Measurements from ENCODE around the gene SEMA4D. TPM values are rescaled to one million over a fixed set of nuclear protein-coding genes. Genes with fewer than 3 reads are reported as not detected.

Gene SEMA4D
- total and polyA plus RNA-seq, 2 of the 13 experiments (the other 11 are each of a cell fraction or from before 2014, with no cell fraction given), result 0.13 to 0.16 TPM

DNA sequence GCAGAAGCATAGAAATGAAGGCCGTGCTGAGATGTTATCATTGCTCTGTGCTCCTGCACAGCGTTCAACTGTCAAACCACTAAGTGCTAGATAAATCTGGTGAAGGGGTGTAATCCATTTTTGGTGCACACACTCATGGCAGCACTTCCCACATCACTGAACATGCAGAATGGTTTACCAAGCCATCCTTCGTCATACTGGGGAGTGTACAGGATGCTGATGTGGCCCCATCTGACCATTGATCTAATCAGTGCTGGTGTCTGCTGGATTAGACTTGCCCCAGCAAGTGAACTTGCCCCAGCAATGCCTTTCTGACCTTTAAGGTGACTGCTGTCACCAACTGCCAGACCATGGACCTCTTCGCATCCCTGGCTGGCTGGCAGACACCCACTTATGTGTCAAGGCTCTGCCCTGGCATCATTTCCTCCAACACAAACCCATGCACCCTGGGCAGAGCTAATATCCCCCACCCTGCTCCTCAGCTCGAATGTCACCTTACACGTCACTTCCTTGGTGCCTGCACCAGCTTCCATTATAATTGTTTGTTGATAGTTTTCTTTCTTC lies 4.2 kb upstream of the SEMA4D start:
- Histone ChIP-seq H2AFZ (ENCODE audit: low read length) (no peak overlapping the region), H3K9me3 (ENCODE audit: low read length) (no peaks in the 10 kb centered on the region), H3K4me3 (replicated peaks in 1 of 3; ENCODE audit: insufficient read depth in 1 of 3, low read depth in 2 of 3, low read length in 3 of 3) (no peak overlapping the region), H3K4me1 (ENCODE audit: insufficient read depth, low read length) (peaks cover under 1% of the 10 kb centered on the region), H3K9ac (ENCODE audit: insufficient read depth, low read depth, low read length) (no peak overlapping the region), H3K4me2 (ENCODE audit: low read depth, low read length) (no peak overlapping the region), H3K36me3 (replicated peaks in 1 of 2; ENCODE audit: control insufficient read depth in 1 of 2, insufficient read depth in 2 of 2, low read length in 2 of 2) (no peaks in the 10 kb centered on the region), H3K27me3 (ENCODE audit: control insufficient read depth in 1 of 2, insufficient read depth in 2 of 2, low read length in 2 of 2) (peaks cover 4 to 36% of the 10 kb centered on the region in 2 experiments; a peak in 4 of 5 replicates), H3K79me2 (ENCODE audit: insufficient read depth, low read length) (no peaks in the 10 kb centered on the region), H4K20me1 (ENCODE audit: insufficient read depth, low read length) (no peaks in the 10 kb centered on the region), H3K27ac (ENCODE audit: extremely low read length, insufficient read depth, low read length) (no peak overlapping the region)
- ChIA-PET CTCF (ENCODE audit: low intra/inter-chr PET ratio, low total read pairs) (no interaction called here), POLR2A (no interaction called here)
- in situ Hi-C loops (cut with HindIII; ENCODE audit: extremely low pct_ligation_motif_present, low pct_unique_long_range_greater_than_20kb) (no loop called here), intact Hi-C loops (cut with micrococcal nuclease; ENCODE audit: unreplicated experiment) (no loop called here)
- no peak for FAIRE-seq
- 24% methylated on average over 5 of the region's 6 CpGs for WGBS (ENCODE audit: low lambda C conversion rate)
- ATAC-seq, result no peak
- no peak for DNase-seq (ENCODE audit: low spot score)
- BruUV-seq (replicated peaks), result no TSS peak
- TF ChIP-seq MLLT10 (CRISPR knock-in tag; IDR thresholded peaks at IDR 0.05) (no peak), ZBTB20 (CRISPR knock-in tag; IDR thresholded peaks at IDR 0.05; ENCODE audit: borderline replicate concordance, low read depth) (no peak)
- TF ChIP-seq, protein P1, sequence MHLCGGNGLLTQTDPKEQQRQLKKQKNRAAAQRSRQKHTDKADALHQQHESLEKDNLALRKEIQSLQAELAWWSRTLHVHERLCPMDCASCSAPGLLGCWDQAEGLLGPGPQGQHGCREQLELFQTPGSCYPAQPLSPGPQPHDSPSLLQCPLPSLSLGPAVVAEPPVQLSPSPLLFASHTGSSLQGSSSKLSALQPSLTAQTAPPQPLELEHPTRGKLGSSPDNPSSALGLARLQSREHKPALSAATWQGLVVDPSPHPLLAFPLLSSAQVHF (CRISPR knock-in tag; IDR thresholded peaks at IDR 0.05), result no peak

DNA sequence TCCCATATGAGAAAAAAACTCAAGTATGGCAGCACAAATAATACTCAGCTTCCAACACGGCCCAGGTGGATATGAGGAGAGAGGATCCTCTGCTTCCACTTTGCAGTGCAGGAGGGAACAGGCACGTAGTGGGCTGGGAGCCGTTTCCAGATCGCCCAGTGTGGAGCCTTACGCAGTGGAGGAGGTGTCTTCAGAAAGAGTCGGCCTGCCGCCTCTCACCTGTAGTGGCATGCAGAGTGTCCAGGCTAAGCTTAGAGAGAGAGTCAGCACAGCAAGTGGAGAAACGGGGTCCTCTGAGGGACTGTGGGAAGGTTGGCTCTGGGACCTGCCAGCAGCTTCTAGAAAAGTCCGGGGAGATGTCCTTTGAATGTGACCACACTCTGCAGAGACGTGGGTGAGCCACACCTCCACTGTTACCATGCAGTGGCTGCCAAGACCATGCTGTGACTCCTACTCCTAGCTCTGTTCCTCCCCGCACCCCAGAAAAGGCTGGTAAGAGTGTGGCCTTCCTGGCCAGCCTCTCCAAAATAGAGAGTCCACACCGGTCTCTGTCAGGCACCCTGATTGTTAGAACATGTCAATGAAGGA lies 3.5 kb upstream of the SEMA4D start:
- no peaks in the 10 kb centered on the region for H4K20me1 ChIP-seq (ENCODE audit: insufficient read depth, low read length)
- intact Hi-C loops (cut with micrococcal nuclease; ENCODE audit: unreplicated experiment), result no loop called here
- 10% methylated on average over 7 of the region's 12 CpGs for WGBS (ENCODE audit: low lambda C conversion rate)
- DNase-seq (ENCODE audit: low spot score), result no peak
- in situ Hi-C loops (cut with HindIII; ENCODE audit: extremely low pct_ligation_motif_present, low pct_unique_long_range_greater_than_20kb), result no loop called here
- ChIA-PET POLR2A (no interaction called here), CTCF (ENCODE audit: low intra/inter-chr PET ratio, low total read pairs) (no interaction called here)
- no peak for ATAC-seq
- no TSS peak for BruUV-seq (replicated peaks)
- no peak overlapping the region for H3K9ac ChIP-seq (ENCODE audit: insufficient read depth, low read depth, low read length)
- H3K4me2 ChIP-seq (ENCODE audit: low read depth, low read length), result no peak overlapping the region
- H3K79me2 ChIP-seq (ENCODE audit: insufficient read depth, low read length), result no peaks in the 10 kb centered on the region
- TF ChIP-seq TBL1XR1 (IDR thresholded peaks at IDR 0.05; ENCODE audit: borderline replicate concordance, low read length, partially characterized antibody) (no peak), TSC22D2 (CRISPR knock-in tag; IDR thresholded peaks at IDR 0.05; ENCODE audit: borderline replicate concordance) (no peak), HHEX (CRISPR knock-in tag; IDR thresholded peaks at IDR 0.05) (no peak), ZNF292 (CRISPR knock-in tag; IDR thresholded peaks at IDR 0.05; ENCODE audit: borderline replicate concordance, low read depth) (no peak)
- no peaks in the 10 kb centered on the region for H3K9me3 ChIP-seq (ENCODE audit: low read length)
- H3K36me3 ChIP-seq (replicated peaks in 1 of 2; ENCODE audit: control insufficient read depth in 1 of 2, insufficient read depth in 2 of 2, low read length in 2 of 2), result no peaks in the 10 kb centered on the region
- FAIRE-seq, result no peak
- H3K4me3 ChIP-seq (replicated peaks in 1 of 3; ENCODE audit: insufficient read depth in 1 of 3, low read depth in 2 of 3, low read length in 3 of 3), result no peak overlapping the region
- no peak overlapping the region for H2AFZ ChIP-seq (ENCODE audit: low read length)
- H3K4me1 ChIP-seq (ENCODE audit: insufficient read depth, low read length), result peaks cover 8% of the 10 kb centered on the region
- H3K27ac ChIP-seq (ENCODE audit: extremely low read length, insufficient read depth, low read length), result no peak overlapping the region
- peaks cover 6 to 43% of the 10 kb centered on the region in 2 experiments; a peak in 4 of 5 replicates for H3K27me3 ChIP-seq (ENCODE audit: control insufficient read depth in 1 of 2, insufficient read depth in 2 of 2, low read length in 2 of 2)
